WTC11 (cell line): ENCODE measurements around the gene ZBTB7C. TPM values are rescaled to one million over a fixed set of nuclear protein-coding genes. Genes with fewer than 3 reads are reported as not detected.

Experiments
- ATAC-seq: fragments of 200-7000 bp; cut with Tn5 transposase; 2 replicates; pipeline ENCODE4 v1.10.0; 2021; ENCODE audit warnings: mild to moderate bottlenecking, moderate library complexity
- CTCF ChIA-PET: fragments of 300-600 bp; sonication (Branson Sonifier 250); formaldehyde crosslinking; loops from one replicate; lab custom pipeline; 2021; ENCODE audit warnings: antibody characterized with exemption; lab: Charles Lee
- POLR2A ChIA-PET: fragments of 350-600 bp; sonication (Branson Sonifier 250); formaldehyde crosslinking; loops from one replicate; lab custom pipeline; 2021; ENCODE audit warnings: antibody characterized with exemption; lab: Charles Lee
- DNase-seq: peaks from one replicate; pipeline ENCODE4 v3.0.0; 2021; ENCODE audit warnings: low spot score
- H3K27ac Mint-ChIP-seq: 2 replicates; pipeline ENCODE4 v1.8.0; 2021; ENCODE audit warnings: mixed read lengths
- H3K27me3 Mint-ChIP-seq: 2 replicates; pipeline ENCODE4 v1.8.0; 2021; ENCODE audit warnings: low read depth, mild to moderate bottlenecking, moderate library complexity, mixed read lengths
- H3K36me3 Mint-ChIP-seq: 2 replicates; pipeline ENCODE4 v1.8.0; 2021; ENCODE audit warnings: mixed read lengths
- H3K4me1 Mint-ChIP-seq: 2 replicates; pipeline ENCODE4 v1.8.0; 2022; ENCODE audit warnings: mixed read lengths
- H3K4me3 Mint-ChIP-seq: 2 replicates; pipeline ENCODE4 v1.8.0; 2021; ENCODE audit warnings: mild to moderate bottlenecking, moderate library complexity, mixed read lengths
- H3K9me3 Mint-ChIP-seq: 2 replicates; pipeline ENCODE4 v1.8.0; 2021; ENCODE audit warnings: mixed read lengths
- AFF4 ChIP-seq: sonication (generic); formaldehyde crosslinking; IDR thresholded peaks from 2 replicates; pipeline ENCODE4 v1.8.1; 2023; ENCODE audit warnings: mild to moderate bottlenecking, missing genetic modification reagents, borderline replicate concordance
- ATF1 ChIP-seq: sonication (generic); formaldehyde crosslinking; IDR thresholded peaks from 2 replicates; pipeline ENCODE4 v1.8.1; 2023; ENCODE audit warnings: mild to moderate bottlenecking, moderate library complexity, missing genetic modification reagents
- CDX4 ChIP-seq: fragments of 250-450 bp; sonication (Bioruptor Pico); IDR thresholded peaks from 2 replicates; pipeline ENCODE4 v1.9.0; 2021; ENCODE audit warnings: moderate library complexity, mild to moderate bottlenecking, inconsistent platforms, borderline replicate concordance
- E2F1 ChIP-seq: sonication (generic); formaldehyde crosslinking; IDR thresholded peaks from 2 replicates; pipeline ENCODE4 v1.8.0; 2022; ENCODE audit warnings: mild to moderate bottlenecking, missing genetic modification reagents
- FOXK1 ChIP-seq: sonication (generic); formaldehyde crosslinking; IDR thresholded peaks from 2 replicates; pipeline ENCODE4 v1.8.0; 2022; ENCODE audit warnings: mild to moderate bottlenecking, moderate library complexity, missing genetic modification reagents
- FOXP4 ChIP-seq: sonication (generic); formaldehyde crosslinking; IDR thresholded peaks from 2 replicates; pipeline ENCODE4 v1.8.0; 2022; ENCODE audit warnings: mild to moderate bottlenecking, missing genetic modification reagents
- JUN ChIP-seq: sonication (generic); formaldehyde crosslinking; IDR thresholded peaks from 2 replicates; pipeline ENCODE4 v1.8.0; 2023; ENCODE audit warnings: mild to moderate bottlenecking, missing genetic modification reagents
- KAT7 ChIP-seq: sonication (generic); formaldehyde crosslinking; IDR thresholded peaks from 2 replicates; pipeline ENCODE4 v1.8.1; 2023; ENCODE audit warnings: missing genetic modification reagents, mild to moderate bottlenecking, borderline replicate concordance
- NR2C2 ChIP-seq: sonication (generic); formaldehyde crosslinking; IDR thresholded peaks from 2 replicates; pipeline ENCODE4 v1.8.0; 2022; ENCODE audit warnings: mild to moderate bottlenecking, missing genetic modification reagents
- NR3C1 ChIP-seq: sonication (generic); formaldehyde crosslinking; conservative IDR thresholded peaks from 2 replicates; pipeline ENCODE4 v1.8.1; 2023; ENCODE audit warnings: low read depth, mild to moderate bottlenecking, missing genetic modification reagents
- TEAD4 ChIP-seq: sonication (generic); formaldehyde crosslinking; IDR thresholded peaks from 2 replicates; pipeline ENCODE4 v1.8.0; 2022; ENCODE audit warnings: mild to moderate bottlenecking, missing genetic modification reagents
- ZNF232 ChIP-seq: sonication (generic); formaldehyde crosslinking; IDR thresholded peaks from 2 replicates; pipeline ENCODE4 v1.8.0; 2022; ENCODE audit warnings: mild to moderate bottlenecking, missing genetic modification reagents
- ZNF263 ChIP-seq: sonication (generic); formaldehyde crosslinking; IDR thresholded peaks from 2 replicates; pipeline ENCODE4 v1.8.1; 2022; ENCODE audit warnings: low read depth, mild to moderate bottlenecking, moderate library complexity, missing genetic modification reagents
- ZNF416 ChIP-seq: fragments of 250-450 bp; sonication (Bioruptor Pico); IDR thresholded peaks from 2 replicates; pipeline ENCODE4 v1.9.0; 2021; ENCODE audit warnings: mild to moderate bottlenecking, inconsistent platforms
- total RNA-seq: library from RNA; stranded (reverse); gene quantifications from 3 replicates; pipeline ENCODE4 v1.2.3, GENCODE V29; 2021
- TF ChIP-seq, protein P1 (sequence below): sonication (generic); formaldehyde crosslinking; conservative IDR thresholded peaks from 2 replicates; pipeline ENCODE4 v1.8.1; 2023; ENCODE audit warnings: mild to moderate bottlenecking, low read depth, missing genetic modification reagents, moderate library complexity
- TF ChIP-seq, protein P2 (sequence below): fragments of 200-600 bp; IDR thresholded peaks from 2 replicates; pipeline ENCODE4 v1.8.0; 2022; ENCODE audit warnings: antibody characterized with exemption

ZBTB7C gene
- total RNA-seq, 1 experiment from 2014 or later = 0.48 TPM

GRCh38 chr18:48184118-48184517 lies 225.1 kb downstream of the ZBTB7C start:
- Mint-ChIP-seq H3K4me1 (peaks cover 20% of the 10 kb centered on the region), H3K4me3 (no peak overlapping the region), H3K27ac (no peak overlapping the region), H3K27me3 (no peaks in the 10 kb centered on the region), H3K9me3 (no peaks in the 10 kb centered on the region), H3K36me3 (no peaks in the 10 kb centered on the region)
- ChIA-PET CTCF (no interaction called here), POLR2A (no interaction called here)
- no peak for ATAC-seq
- no peak for DNase-seq
- TF ChIP-seq ATF1 = no peak
- TF ChIP-seq, protein P1, sequence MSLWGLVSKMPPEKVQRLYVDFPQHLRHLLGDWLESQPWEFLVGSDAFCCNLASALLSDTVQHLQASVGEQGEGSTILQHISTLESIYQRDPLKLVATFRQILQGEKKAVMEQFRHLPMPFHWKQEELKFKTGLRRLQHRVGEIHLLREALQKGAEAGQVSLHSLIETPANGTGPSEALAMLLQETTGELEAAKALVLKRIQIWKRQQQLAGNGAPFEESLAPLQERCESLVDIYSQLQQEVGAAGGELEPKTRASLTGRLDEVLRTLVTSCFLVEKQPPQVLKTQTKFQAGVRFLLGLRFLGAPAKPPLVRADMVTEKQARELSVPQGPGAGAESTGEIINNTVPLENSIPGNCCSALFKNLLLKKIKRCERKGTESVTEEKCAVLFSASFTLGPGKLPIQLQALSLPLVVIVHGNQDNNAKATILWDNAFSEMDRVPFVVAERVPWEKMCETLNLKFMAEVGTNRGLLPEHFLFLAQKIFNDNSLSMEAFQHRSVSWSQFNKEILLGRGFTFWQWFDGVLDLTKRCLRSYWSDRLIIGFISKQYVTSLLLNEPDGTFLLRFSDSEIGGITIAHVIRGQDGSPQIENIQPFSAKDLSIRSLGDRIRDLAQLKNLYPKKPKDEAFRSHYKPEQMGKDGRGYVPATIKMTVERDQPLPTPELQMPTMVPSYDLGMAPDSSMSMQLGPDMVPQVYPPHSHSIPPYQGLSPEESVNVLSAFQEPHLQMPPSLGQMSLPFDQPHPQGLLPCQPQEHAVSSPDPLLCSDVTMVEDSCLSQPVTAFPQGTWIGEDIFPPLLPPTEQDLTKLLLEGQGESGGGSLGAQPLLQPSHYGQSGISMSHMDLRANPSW (CRISPR knock-in tag) = no peak
- no peak for TF ChIP-seq FOXK1 (CRISPR knock-in tag)
- TF ChIP-seq ZNF232 (CRISPR knock-in tag) = no peak
- TF ChIP-seq E2F1 (CRISPR knock-in tag) = no peak
- no peak for TF ChIP-seq ZNF263
- TF ChIP-seq TEAD4 (CRISPR knock-in tag) = no peak
- TF ChIP-seq NR3C1 (CRISPR knock-in tag) = no peak
- TF ChIP-seq ZNF416 (CRISPR knock-in tag) = no peak
- no peak for TF ChIP-seq FOXP4 (CRISPR knock-in tag)
- TF ChIP-seq KAT7 (CRISPR knock-in tag) = no peak
- TF ChIP-seq NR2C2 (CRISPR knock-in tag) = no peak
- no peak for TF ChIP-seq JUN (CRISPR knock-in tag)
- no peak for TF ChIP-seq AFF4 (CRISPR knock-in tag)
- TF ChIP-seq, protein P2, sequence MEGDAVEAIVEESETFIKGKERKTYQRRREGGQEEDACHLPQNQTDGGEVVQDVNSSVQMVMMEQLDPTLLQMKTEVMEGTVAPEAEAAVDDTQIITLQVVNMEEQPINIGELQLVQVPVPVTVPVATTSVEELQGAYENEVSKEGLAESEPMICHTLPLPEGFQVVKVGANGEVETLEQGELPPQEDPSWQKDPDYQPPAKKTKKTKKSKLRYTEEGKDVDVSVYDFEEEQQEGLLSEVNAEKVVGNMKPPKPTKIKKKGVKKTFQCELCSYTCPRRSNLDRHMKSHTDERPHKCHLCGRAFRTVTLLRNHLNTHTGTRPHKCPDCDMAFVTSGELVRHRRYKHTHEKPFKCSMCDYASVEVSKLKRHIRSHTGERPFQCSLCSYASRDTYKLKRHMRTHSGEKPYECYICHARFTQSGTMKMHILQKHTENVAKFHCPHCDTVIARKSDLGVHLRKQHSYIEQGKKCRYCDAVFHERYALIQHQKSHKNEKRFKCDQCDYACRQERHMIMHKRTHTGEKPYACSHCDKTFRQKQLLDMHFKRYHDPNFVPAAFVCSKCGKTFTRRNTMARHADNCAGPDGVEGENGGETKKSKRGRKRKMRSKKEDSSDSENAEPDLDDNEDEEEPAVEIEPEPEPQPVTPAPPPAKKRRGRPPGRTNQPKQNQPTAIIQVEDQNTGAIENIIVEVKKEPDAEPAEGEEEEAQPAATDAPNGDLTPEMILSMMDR = no peak
- no peak for TF ChIP-seq CDX4
